Heart left ventricle (tissue), 16 donors: Measurements from ENCODE around the gene ELOVL7. TPM values are rescaled to one million over a fixed set of nuclear protein-coding genes. Genes with fewer than 3 reads are reported as not detected.
"Not testable (repeated sequence)": the region's sequence is repeated elsewhere in the genome, so short reads cannot be mapped to it uniquely, and the experiment has no call there.

Source experiments
- ATAC-seq, 4 donors: fragments of 200-7000 bp; cut with Tn5 transposase; one replicate each; pipeline ENCODE4 v1.9.1; 2020 to 2022; ENCODE audit warnings: moderate library complexity in 4 of 4, mild to moderate bottlenecking in 3 of 4, moderate number of reproducible peaks in 1 of 4
- DNase-seq, 5 donors: peaks; one replicate each; pipeline ENCODE4 v3.0.0-alpha.2; 2020
- H3K27ac ChIP-seq, 12 donors: fragments of 200-600 bp; sonication (generic) in 4 of 12; one replicate each; pipeline versions ENCODE4 v1.5.0 to v1.8.0; 2016 to 2022; ENCODE audit warnings: mild to moderate bottlenecking in 2 of 12
- H3K27me3 ChIP-seq, 9 donors: fragments of 200-600 bp; sonication (generic) in 2 of 9; one replicate each; pipeline versions ENCODE4 v1.5.1 to v1.8.0; 2016 to 2022; ENCODE audit warnings: mild to moderate bottlenecking in 3 of 9
- H3K36me3 ChIP-seq, 9 donors: fragments of 200-600 bp; sonication (generic) in 2 of 9; one replicate each; pipeline versions ENCODE4 v1.5.0 to v1.8.0; 2018 to 2022; ENCODE audit warnings: mild to moderate bottlenecking in 2 of 9
- H3K4me1 ChIP-seq, 12 donors: fragments of 200-600 bp; sonication (generic) in 4 of 12; one replicate each; pipeline versions ENCODE4 v1.5.0 to v1.8.0; 2016 to 2022; ENCODE audit warnings: mild to moderate bottlenecking in 3 of 12
- H3K4me3 ChIP-seq, 12 donors: fragments of 200-600 bp; sonication (generic) in 4 of 12; one replicate each; pipeline versions ENCODE4 v1.5.0 to v1.8.0; 2017 to 2022; ENCODE audit warnings: mild to moderate bottlenecking in 9 of 12, moderate library complexity in 4 of 12
- H3K9me3 ChIP-seq, 12 donors: fragments of 200-600 bp; sonication (generic) in 4 of 12; one replicate each; pipeline versions ENCODE4 v1.5.0 to v1.8.0; 2016 to 2022; ENCODE audit warnings: mild to moderate bottlenecking in 1 of 12
- CTCF ChIP-seq, 12 donors: fragments of 200-600 bp; sonication (generic) in 4 of 12; IDR thresholded peaks; one replicate each; pipeline versions ENCODE4 v1.5.0 to v1.8.0; 2018 to 2022; ENCODE audit warnings: antibody characterized with exemption in 12 of 12, mild to moderate bottlenecking in 5 of 12
- POLR2A ChIP-seq, 2 donors: fragments of 450-650 bp; IDR thresholded peaks; one replicate each; pipeline ENCODE4 v1.6.1; 2017; ENCODE audit warnings: antibody characterized with exemption in 2 of 2, mild to moderate bottlenecking in 2 of 2, moderate library complexity in 2 of 2
- WGBS, 4 donors: extraction: QIAGEN DNeasy Blood & Tissue Kit in 2 of 4; methylation state at CpG; one replicate each; pipeline versions ENCODE4 v1.1.5 to v1.1.7; 2013 to 2018; 5-methylcytosine and 5-hydroxymethylcytosine counted together
- intact Hi-C, 10 donors: fragments of 100-400 bp; cut with DNase I; formaldehyde crosslinking; loops; one replicate each; pipeline versions ENCODE4 v1.11.1 to v1.14.2; 2022
- polyA plus RNA-seq, 2 donors: library from polyadenylated mRNA; stranded (reverse); fragments of 200-250 nt; gene quantifications; one replicate each; pipeline ENCODE4 v1.2.3, GENCODE V29; 2013
- total RNA-seq, 9 donors: library from RNA; depleted of rRNA in 2 of 9; stranded (reverse); fragments of >200 nt in 2 of 9; fragmentation: NEBNext Ultra II Directional in 3 of 9; extraction: Animal tissue kit (Norgen Biotek cat#: 25700) in 3 of 9; gene quantifications; one replicate each; pipeline versions ENCODE4 v1.1.0 to v1.2.4, GENCODE V29; 2016 to 2023
- donor health status: ischemic (EF 13 %, LVEDD 7.1; RV severe dilation, severe dysfunction).
- donor health status: healthy with polysubstance abuse.
- donor health status: DM: no; HTN: yes; CAD: no.
- donor health status: DM: no; HTN: no; CAD: no.
- donor health status: ischemic (EF 25% LVEDD 6.9; RV normal size, moderate dysfunction).
- donor health status: ischemic (EF 25% LVEDD 5.7; RV mildly dilated, moderate dysfunction).
- donor health status: healthy.
- donor health status: DM: yes; HTN: yes; CAD: no.
- donor health status: ischemic (EF 35%, LVEDD 5.7; RV mildly dilated, moderate dysfunction).
- donor health status: nonischemic (EF 11% LVEDD 7.7; RV severe dilation, severe dysfunction).
- donor health status: DM: yes; HTN: yes; CAD: no.
- donor health status: PGD.
- donor health status: ischemic (EF 29% LVEDD 5.4; RV normal size, mild dysfunction).
- donor health status: nonischemic (EF 23%, LVEDD 6.1; RV moderate dilation, normal function).

ELOVL7 gene
- total and polyA plus RNA-seq, 11 donors = 0.12 to 1.8 (median 0.87) TPM

GRCh38 chr5:60743511-60744314 is 100.4 kb downstream of the ELOVL7 start:
- TF ChIP-seq CTCF (IDR thresholded peaks at IDR 0.05) (no peak), POLR2A (IDR thresholded peaks at IDR 0.05) (no peak)
- no peaks in the 10 kb centered on the region for H3K4me1 ChIP-seq
- H3K9me3 ChIP-seq = peaks cover 0 to 23% (median 8%) of the 10 kb centered on the region in 12 donors
- no peaks in the 10 kb centered on the region for H3K36me3 ChIP-seq
- DNase-seq = no peak
- ATAC-seq = no peak
- 91 to 93% (median 92%) methylated on average over 27 to 40 of the region's 40 CpGs for WGBS, 4 donors
- H3K27ac ChIP-seq = no peak overlapping the region
- no peaks in the 10 kb centered on the region for H3K27me3 ChIP-seq
- intact Hi-C loops = no loop called here
- no peak overlapping the region for H3K4me3 ChIP-seq

DNA sequence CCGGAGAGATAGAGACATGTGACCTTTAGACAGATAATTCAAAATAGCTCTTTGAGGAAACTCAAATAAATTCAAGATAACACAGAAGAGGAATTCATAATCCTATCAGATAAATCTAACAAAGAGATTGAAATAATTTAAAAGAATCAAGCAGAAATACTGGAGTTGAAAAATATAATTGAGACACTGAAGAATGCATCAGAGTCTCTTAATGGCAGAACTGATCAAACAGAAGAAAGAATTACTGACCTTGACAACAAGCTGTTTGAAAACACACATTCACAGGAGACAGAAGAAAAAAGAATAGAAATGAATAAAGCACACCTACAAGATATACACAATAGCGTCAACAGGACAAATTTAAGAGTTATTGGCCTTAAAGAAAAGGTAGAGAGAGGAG is 103.7 kb downstream of the ELOVL7 start:
- WGBS, 4 donors = 87 to 97% (median 91%) methylated on average over 2 of the region's 2 CpGs
- Histone ChIP-seq H3K27ac (no peak overlapping the region), H3K27me3 (no peaks in the 10 kb centered on the region), H3K4me1 (no peaks in the 10 kb centered on the region), H3K4me3 (no peak overlapping the region), H3K9me3 (peaks cover 0 to 23% (median 8%) of the 10 kb centered on the region in 12 donors), H3K36me3 (no peaks in the 10 kb centered on the region)
- intact Hi-C loops = no loop called here
- ATAC-seq (no peak), DNase-seq (no peak)
- TF ChIP-seq CTCF (IDR thresholded peaks at IDR 0.05) (no peak), POLR2A (IDR thresholded peaks at IDR 0.05) (no peak)

GRCh38 chr5:60738933-60739332 is 105.1 kb downstream of the ELOVL7 start:
- no peak overlapping the region for H3K4me3 ChIP-seq
- no peak overlapping the region for H3K27ac ChIP-seq
- WGBS, 4 donors = 57 to 95% (median 72%) methylated on average over 3 of the region's 3 CpGs
- no peaks in the 10 kb centered on the region for H3K27me3 ChIP-seq
- no peaks in the 10 kb centered on the region for H3K4me1 ChIP-seq
- no peak for TF ChIP-seq CTCF (IDR thresholded peaks at IDR 0.05)
- no peak for TF ChIP-seq POLR2A (IDR thresholded peaks at IDR 0.05)
- peaks cover 0 to 23% (median 8%) of the 10 kb centered on the region in 12 donors for H3K9me3 ChIP-seq
- intact Hi-C loops = no loop called here
- H3K36me3 ChIP-seq = no peaks in the 10 kb centered on the region
- DNase-seq (no peak), ATAC-seq (no peak)

DNA sequence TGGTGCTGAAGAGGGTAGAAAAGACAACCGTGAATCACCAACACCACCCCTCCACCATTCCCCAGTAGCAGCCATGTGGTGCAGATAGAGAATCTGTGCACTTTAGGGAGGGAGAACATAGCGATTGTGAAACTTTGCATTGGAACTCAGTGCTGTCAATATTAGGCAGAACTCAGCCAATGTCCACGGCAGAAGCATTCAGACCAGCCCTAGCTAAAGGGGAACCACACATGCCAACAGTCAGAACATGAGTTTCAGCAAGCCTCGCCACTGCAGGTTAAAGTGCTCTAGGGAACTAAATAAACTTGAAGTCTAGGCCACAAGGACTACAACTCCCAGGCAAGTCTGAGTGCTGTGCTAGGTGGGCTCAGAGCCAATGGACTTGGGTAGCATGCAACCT is 105.6 kb downstream of the ELOVL7 start:
- Histone ChIP-seq H3K27ac (no peak overlapping the region), H3K4me1 (no peaks in the 10 kb centered on the region), H3K36me3 (no peaks in the 10 kb centered on the region), H3K9me3 (peaks cover 0 to 23% (median 8%) of the 10 kb centered on the region in 12 donors), H3K4me3 (no peak overlapping the region), H3K27me3 (no peaks in the 10 kb centered on the region)
- no peak for ATAC-seq
- no peak for DNase-seq
- intact Hi-C loops = no loop called here
- no peak for TF ChIP-seq CTCF (IDR thresholded peaks at IDR 0.05)
- TF ChIP-seq POLR2A (IDR thresholded peaks at IDR 0.05) = no peak
- WGBS, 4 donors = 65 to 82% (median 80%) methylated on average over 4 of the region's 4 CpGs

DNA sequence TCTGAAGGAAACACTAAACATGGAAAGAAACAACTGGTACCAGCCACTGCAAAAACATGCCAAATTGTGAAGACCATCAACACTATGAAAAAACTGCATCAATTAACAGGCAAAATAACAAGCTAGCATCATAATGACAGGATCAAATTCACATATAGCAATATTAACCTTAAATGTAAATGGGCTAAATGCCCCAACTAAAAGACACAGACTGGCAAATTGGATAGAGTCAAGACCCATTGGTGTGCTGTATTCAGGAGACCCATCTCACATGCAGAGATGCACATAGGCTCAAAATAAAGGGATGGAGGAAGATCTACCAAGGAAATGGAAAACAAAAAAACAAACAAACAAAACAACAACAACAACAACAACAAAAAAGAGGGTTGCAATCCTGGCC is 113.2 kb downstream of the ELOVL7 start:
- H3K27me3 ChIP-seq, intact Hi-C loops, DNase-seq, H3K36me3 ChIP-seq, H3K4me1 ChIP-seq, H3K27ac ChIP-seq, ATAC-seq, H3K4me3 ChIP-seq, H3K9me3 ChIP-seq: not testable (repeated sequence)
